Upper lobe of left lung (tissue), 6 donors: Measurements from ENCODE around the gene TMEM183A. TPM values are rescaled to one million over a fixed set of nuclear protein-coding genes. Genes with fewer than 3 reads are reported as not detected.
A peak's percentile ranks its signal among the peaks of the same experiment; 100 is the strongest.

Source experiments
- ATAC-seq, 2 donors: fragments of 200-7000 bp; cut with Tn5 transposase; one replicate each; pipeline ENCODE4 v1.9.1; 2022; ENCODE audit warnings: mild to moderate bottlenecking in 2 of 2, moderate library complexity in 2 of 2; ENCODE audit not compliant: low FRiP score in 2 of 2
- DNase-seq, 2 donors: peaks; one replicate each; pipeline ENCODE4 v3.0.0-alpha.2; 2019 to 2020
- H3K27ac ChIP-seq, 4 donors: fragments of 200-600 bp; sonication (generic); one replicate each; pipeline ENCODE4 v1.5.1; 2016 to 2019
- H3K27me3 ChIP-seq, 4 donors: fragments of 200-600 bp; sonication (generic); one replicate each; pipeline ENCODE4 v1.5.1; 2017 to 2019
- H3K36me3 ChIP-seq, 4 donors: fragments of 200-600 bp; sonication (generic); one replicate each; pipeline ENCODE4 v1.5.1; 2016 to 2019
- H3K4me1 ChIP-seq, 4 donors: fragments of 200-600 bp; sonication (generic); one replicate each; pipeline ENCODE4 v1.5.1; 2018 to 2019
- H3K4me3 ChIP-seq, 4 donors: fragments of 200-600 bp; sonication (generic); one replicate each; pipeline ENCODE4 v1.5.1; 2017 to 2019; ENCODE audit warnings: mild to moderate bottlenecking in 2 of 4, moderate library complexity in 1 of 4
- H3K9me3 ChIP-seq, 4 donors: fragments of 200-600 bp; sonication (generic); one replicate each; pipeline ENCODE4 v1.5.1; 2018 to 2019
- EP300 ChIP-seq, 4 donors: sonication (generic); formaldehyde crosslinking; IDR thresholded peaks; one replicate each; pipeline ENCODE4 v1.5.1; 2017; ENCODE audit warnings: antibody characterized with exemption in 4 of 4, control low read depth in 2 of 4
- POLR2A ChIP-seq, 4 donors: fragments of 450-650 bp; IDR thresholded peaks; one replicate each; pipeline ENCODE4 v1.5.1; 2016 to 2017; ENCODE audit warnings: antibody characterized with exemption in 4 of 4, mild to moderate bottlenecking in 2 of 4
- POLR2AphosphoS5 ChIP-seq, 2 donors: sonication (generic); formaldehyde crosslinking; IDR thresholded peaks; one replicate each; pipeline ENCODE4 v1.5.1; 2017; ENCODE audit warnings: antibody characterized with exemption in 2 of 2
- WGBS, 2 donors: methylation state at CpG; one replicate each; pipeline ENCODE4 v1.1.5; 2017 to 2018; 5-methylcytosine and 5-hydroxymethylcytosine counted together
- total RNA-seq, 6 donors: library from RNA; depleted of rRNA in 4 of 6; stranded (reverse); fragments of >200 nt in 4 of 6; gene quantifications; one replicate each; pipeline versions ENCODE4 v1.1.0 to v1.2.1, GENCODE V29; 2016 to 2021
- TF ChIP-seq, protein P1 (sequence below), 6 experiments: fragments of 450-650 bp in 4 of 6; fragments of 200-600 bp in 2 of 6; sonication (generic) in 2 of 6; IDR thresholded peaks; one replicate each; pipeline ENCODE4 v1.5.1; 2016 to 2019; ENCODE audit warnings: antibody characterized with exemption in 6 of 6
- donor health status: DM: no; HTN: no; CAD: no; lungs with moderate emphysema.
- donor health status: DM: no; HTN: yes; CAD: no; lungs with severe emphysema.

The TMEM183A gene, protein sequence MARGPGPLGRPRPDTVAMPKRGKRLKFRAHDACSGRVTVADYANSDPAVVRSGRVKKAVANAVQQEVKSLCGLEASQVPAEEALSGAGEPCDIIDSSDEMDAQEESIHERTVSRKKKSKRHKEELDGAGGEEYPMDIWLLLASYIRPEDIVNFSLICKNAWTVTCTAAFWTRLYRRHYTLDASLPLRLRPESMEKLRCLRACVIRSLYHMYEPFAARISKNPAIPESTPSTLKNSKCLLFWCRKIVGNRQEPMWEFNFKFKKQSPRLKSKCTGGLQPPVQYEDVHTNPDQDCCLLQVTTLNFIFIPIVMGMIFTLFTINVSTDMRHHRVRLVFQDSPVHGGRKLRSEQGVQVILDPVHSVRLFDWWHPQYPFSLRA
- 10 to 100 TPM; 45.4 to 71.9 (median 68.1) TPM for total RNA-seq

DNA sequence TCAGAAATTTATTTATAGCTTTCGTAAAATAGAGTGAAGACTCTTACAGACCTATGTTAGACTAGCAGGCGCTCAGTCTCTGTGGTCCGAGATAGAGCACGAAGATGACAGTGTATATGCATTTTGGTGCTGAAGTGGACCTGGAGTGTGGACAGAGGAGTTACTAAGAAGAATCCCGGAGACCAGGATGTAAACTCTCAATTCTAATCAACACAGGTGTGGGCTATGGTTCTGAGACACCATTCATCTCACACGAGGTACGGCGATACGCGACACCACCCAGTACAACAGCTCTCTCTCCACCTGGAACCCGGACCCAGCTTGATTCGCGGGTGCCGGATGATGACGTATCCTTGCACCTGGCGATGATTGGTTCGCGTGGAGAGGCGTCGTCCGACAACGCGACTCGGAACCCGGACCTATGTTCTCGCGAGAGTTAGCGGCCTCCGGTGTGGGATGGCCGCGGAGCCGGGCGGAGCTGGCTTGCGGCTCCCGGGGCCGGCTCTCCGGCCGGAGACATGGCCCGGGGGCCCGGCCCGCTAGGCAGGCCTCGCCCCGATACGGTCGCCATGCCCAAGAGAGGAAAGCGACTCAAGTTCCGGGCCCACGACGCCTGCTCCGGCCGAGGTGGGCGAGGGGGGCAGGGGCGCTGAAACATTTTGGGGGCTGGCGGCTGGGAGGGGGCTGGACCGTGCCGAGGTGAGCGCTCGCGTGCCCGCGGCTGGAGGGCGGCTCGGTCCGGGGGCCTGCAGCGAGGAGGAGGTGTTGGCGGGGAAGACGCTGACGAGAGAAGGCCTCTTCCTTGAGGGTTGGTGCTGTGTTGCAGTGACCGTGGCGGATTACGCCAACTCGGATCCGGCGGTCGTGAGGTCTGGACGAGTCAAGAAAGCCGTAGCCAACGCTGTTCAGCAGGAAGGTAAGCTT, at the start of gene TMEM183A:
TSS of gene TMEM183A (plus strand) at position 427 of the 924 bp plus-strand sequence. CDS start at position 519, 92 bp downstream.
- H3K9me3 ChIP-seq: no peaks in the 10 kb centered on the region
- DNase-seq (peak; percentile 93 to 95), ATAC-seq (peak; percentile 99)
- H3K4me3 ChIP-seq: peak within 1 kb of the TSS; percentile 83 to 85 (median 84)
- WGBS, 2 donors: 0 to 1% methylated on average over 26 to 52 of the region's 78 CpGs
- H3K27me3 ChIP-seq: no peaks in the 10 kb centered on the region
- peaks cover 9 to 37% (median 19%) of the 10 kb centered on the region in 4 donors for H3K36me3 ChIP-seq
- peak within 1 kb of the TSS; percentile 87 to 97 (median 92) for H3K27ac ChIP-seq
- H3K4me1 ChIP-seq: peaks cover 14 to 32% (median 17%) of the 10 kb centered on the region in 4 donors
- TF ChIP-seq EP300 (IDR thresholded peaks at IDR 0.05) (peak in 1 of 4 donors; percentile 56), POLR2AphosphoS5 (IDR thresholded peaks at IDR 0.05) (peak; percentile 95 to 98), POLR2A (IDR thresholded peaks at IDR 0.05) (peak; percentile 50 to 95 (median 77))
- TF ChIP-seq, protein P1, sequence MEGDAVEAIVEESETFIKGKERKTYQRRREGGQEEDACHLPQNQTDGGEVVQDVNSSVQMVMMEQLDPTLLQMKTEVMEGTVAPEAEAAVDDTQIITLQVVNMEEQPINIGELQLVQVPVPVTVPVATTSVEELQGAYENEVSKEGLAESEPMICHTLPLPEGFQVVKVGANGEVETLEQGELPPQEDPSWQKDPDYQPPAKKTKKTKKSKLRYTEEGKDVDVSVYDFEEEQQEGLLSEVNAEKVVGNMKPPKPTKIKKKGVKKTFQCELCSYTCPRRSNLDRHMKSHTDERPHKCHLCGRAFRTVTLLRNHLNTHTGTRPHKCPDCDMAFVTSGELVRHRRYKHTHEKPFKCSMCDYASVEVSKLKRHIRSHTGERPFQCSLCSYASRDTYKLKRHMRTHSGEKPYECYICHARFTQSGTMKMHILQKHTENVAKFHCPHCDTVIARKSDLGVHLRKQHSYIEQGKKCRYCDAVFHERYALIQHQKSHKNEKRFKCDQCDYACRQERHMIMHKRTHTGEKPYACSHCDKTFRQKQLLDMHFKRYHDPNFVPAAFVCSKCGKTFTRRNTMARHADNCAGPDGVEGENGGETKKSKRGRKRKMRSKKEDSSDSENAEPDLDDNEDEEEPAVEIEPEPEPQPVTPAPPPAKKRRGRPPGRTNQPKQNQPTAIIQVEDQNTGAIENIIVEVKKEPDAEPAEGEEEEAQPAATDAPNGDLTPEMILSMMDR (IDR thresholded peaks at IDR 0.05): peak in 1 of 6 experiments; percentile 30

DNA sequence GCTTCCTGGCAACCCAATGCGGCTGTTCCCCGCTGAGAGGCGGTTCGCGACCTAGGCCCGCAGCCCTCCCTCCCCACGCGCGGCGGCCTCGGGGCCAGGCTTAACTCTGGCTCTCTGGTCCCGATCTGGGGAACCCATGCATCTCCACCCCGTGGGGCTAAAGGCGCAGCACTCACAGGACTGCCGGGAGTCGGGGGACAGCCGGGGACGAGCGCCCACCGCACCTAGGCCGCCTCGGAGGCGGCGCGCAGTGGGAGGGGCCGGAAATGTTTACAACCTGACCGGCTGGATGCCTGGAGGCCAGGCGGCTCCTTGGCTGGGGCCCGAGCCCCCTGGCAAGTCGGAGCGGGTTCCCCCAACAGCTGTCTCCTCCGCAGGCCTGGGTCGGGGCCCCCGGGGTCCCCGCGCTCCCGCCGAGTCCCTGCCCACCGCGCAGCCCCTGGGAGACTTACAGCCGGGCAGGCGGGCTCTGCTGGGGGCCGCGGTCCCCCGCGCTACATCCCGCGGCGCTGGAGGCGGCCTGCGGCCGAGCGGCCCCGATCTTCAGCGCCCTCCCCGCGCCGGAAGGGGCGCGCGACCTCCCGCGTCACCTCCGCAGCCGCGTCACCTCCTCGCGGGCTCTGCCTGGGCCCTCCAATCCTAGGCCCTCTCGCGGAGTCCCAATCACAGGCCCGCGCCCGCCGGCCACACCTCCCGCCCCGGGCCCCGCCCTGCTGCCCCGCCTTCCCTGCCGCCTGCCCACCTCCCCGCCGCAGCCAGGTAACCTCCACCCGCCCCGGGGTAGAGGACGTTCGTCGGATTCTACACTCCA, 49.2 kb upstream of the TMEM183A start, which contains the start of gene ADIPOR1:
TSS of gene ADIPOR1 (minus strand) at position 580 of the 811 bp plus-strand sequence. CDS start 7,242 bp downstream, outside the sequence.
- H3K27me3 ChIP-seq: no peaks in the 10 kb centered on the region
- H3K4me3 ChIP-seq: peak within 1 kb of the TSS; percentile 83 to 99 (median 88)
- ATAC-seq (peak; percentile 97 to 99), DNase-seq (peak; percentile 97 to 99)
- TF ChIP-seq POLR2AphosphoS5 (IDR thresholded peaks at IDR 0.05) (peak; percentile 85 to 91), EP300 (IDR thresholded peaks at IDR 0.05) (peak in 1 of 4 donors; percentile 39), POLR2A (IDR thresholded peaks at IDR 0.05) (peak; percentile 46 to 99 (median 98))
- TF ChIP-seq, protein P1 (IDR thresholded peaks at IDR 0.05): peak in 4 of 6 experiments; percentile 30 to 59 (median 44)
- WGBS, 2 donors: 0% methylated on average over 9 to 45 of the region's 86 CpGs
- no peaks in the 10 kb centered on the region for H3K9me3 ChIP-seq
- peak within 1 kb of the TSS; percentile 95 to 99 (median 96) for H3K27ac ChIP-seq
- peaks cover 0 to 17% (median 13%) of the 10 kb centered on the region in 4 donors for H3K36me3 ChIP-seq
- H3K4me1 ChIP-seq: peaks cover 46 to 55% (median 52%) of the 10 kb centered on the region in 4 donors

DNA sequence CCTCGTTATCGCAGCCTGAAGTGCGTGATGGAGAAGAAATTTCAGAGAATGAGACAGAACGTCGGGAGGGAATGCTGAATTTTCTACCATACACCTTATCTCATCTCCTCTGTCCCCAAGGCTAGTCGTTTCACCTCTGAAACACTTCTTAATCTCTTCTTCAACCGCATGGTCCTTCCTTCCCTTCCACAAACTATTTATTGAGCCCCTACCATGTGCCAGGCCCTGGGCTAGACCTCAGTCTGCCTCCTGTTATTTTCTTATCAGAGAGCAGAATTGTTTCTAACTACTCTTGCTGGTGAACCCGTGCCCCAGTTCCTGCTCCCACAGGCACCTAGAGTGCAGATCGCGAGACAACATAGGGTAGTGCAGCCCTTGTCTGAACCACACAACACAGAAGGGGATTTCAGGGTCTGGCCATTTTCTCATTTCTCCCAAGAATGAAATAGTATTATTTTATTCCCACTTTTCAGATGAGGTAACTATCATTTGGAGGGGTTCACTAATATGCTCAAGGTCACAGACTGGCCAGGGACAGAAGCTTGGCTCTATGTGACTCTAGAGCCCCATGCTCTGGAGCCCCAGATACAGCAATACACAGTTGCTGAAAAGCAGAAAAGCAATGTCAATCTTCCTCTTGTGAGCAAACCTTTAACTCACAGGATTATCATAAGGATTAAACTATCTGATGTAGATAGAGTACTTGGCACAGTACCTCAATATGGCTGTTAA, 48.5 kb upstream of the TMEM183A start:
- H3K9me3 ChIP-seq: no peaks in the 10 kb centered on the region
- ATAC-seq: no peak
- 3% methylated on average over 10 of the region's 10 CpGs for WGBS, 2 donors
- no peak for DNase-seq
- H3K4me1 ChIP-seq: peaks cover 39 to 48% (median 44%) of the 10 kb centered on the region in 4 donors
- TF ChIP-seq, protein P1 (IDR thresholded peaks at IDR 0.05): no peak
- TF ChIP-seq POLR2A (IDR thresholded peaks at IDR 0.05) (no peak), POLR2AphosphoS5 (IDR thresholded peaks at IDR 0.05) (no peak), EP300 (IDR thresholded peaks at IDR 0.05) (no peak)
- peak overlapping the region; percentile 95 to 99 (median 96) for H3K27ac ChIP-seq
- H3K36me3 ChIP-seq: peaks cover 0 to 24% (median 18%) of the 10 kb centered on the region in 4 donors
- H3K27me3 ChIP-seq: no peaks in the 10 kb centered on the region
- peak overlapping the region in 3 of 4 donors; percentile 83 to 94 (median 83) for H3K4me3 ChIP-seq
